Brain microvascular endothelial cell (primary cell): ENCODE measurements around the gene APP.

Source experiments
- DNase-seq: peaks from one replicate; pipeline ENCODE4 v3.0.0-alpha.2; 2020
- H3K27ac ChIP-seq: fragments of 250-450 bp; sonication (Bioruptor Pico); 2 replicates; pipeline ENCODE4 v1.5.1; 2020; ENCODE audit warnings: mild to moderate bottlenecking, moderate library complexity
- H3K27me3 ChIP-seq: fragments of 250-450 bp; sonication (Bioruptor Pico); replicated peaks from 2 replicates; pipeline ENCODE4 v1.5.1; 2020; ENCODE audit warnings: mild to moderate bottlenecking
- H3K36me3 ChIP-seq: fragments of 250-450 bp; sonication (Bioruptor Pico); replicated peaks from 2 replicates; pipeline ENCODE4 v1.5.1; 2020; ENCODE audit warnings: mild to moderate bottlenecking
- H3K4me3 ChIP-seq: 2 replicates; pipeline ENCODE4 v1.5.1; 2011; ENCODE audit warnings: low read depth, mild to moderate bottlenecking, control low read depth, low read length, moderate library complexity
- in situ Hi-C: cut with HindIII; loops from 2 replicates; pipeline ENCODE4 v1.10.0; 2017; ENCODE audit warnings: low sequenced_read_pairs, low pct_ligation_motif_present
- TF ChIP-seq, protein P1 (sequence below): IDR thresholded peaks from 2 replicates; pipeline ENCODE4 v1.5.1; 2011; ENCODE audit warnings: low read depth, mild to moderate bottlenecking, moderate library complexity, low read length, control low read depth, inconsistent platforms; ENCODE audit errors: missing control alignments

APP gene

GRCh38 chr21:25863031-25863430 is 307.5 kb downstream of the APP start:
- TF ChIP-seq, protein P1, sequence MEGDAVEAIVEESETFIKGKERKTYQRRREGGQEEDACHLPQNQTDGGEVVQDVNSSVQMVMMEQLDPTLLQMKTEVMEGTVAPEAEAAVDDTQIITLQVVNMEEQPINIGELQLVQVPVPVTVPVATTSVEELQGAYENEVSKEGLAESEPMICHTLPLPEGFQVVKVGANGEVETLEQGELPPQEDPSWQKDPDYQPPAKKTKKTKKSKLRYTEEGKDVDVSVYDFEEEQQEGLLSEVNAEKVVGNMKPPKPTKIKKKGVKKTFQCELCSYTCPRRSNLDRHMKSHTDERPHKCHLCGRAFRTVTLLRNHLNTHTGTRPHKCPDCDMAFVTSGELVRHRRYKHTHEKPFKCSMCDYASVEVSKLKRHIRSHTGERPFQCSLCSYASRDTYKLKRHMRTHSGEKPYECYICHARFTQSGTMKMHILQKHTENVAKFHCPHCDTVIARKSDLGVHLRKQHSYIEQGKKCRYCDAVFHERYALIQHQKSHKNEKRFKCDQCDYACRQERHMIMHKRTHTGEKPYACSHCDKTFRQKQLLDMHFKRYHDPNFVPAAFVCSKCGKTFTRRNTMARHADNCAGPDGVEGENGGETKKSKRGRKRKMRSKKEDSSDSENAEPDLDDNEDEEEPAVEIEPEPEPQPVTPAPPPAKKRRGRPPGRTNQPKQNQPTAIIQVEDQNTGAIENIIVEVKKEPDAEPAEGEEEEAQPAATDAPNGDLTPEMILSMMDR: no peak
- in situ Hi-C loops: no loop called here
- no peak overlapping the region for H3K27ac ChIP-seq
- DNase-seq: no peak
- no peaks in the 10 kb centered on the region for H3K36me3 ChIP-seq
- H3K27me3 ChIP-seq: no peaks in the 10 kb centered on the region
- no peak overlapping the region for H3K4me3 ChIP-seq

DNA sequence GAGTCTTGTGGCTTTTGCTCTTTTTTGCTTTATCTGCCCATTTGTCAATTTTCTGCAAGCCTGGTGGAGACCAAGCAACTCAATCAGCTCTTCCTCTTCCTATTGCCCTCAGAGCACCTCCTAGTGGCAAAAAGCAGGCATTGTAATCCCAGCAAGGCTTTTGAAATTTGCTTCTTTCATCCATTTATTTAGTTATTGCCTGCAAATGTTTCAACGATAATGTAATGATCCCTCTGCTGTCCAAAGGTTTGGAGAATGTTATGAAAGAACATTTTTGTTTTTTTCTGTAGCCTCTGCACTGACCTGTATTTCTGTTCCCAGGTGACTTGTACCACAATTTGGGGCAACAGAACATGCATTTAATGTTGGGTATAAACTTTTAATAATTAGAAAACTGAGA is 308.0 kb downstream of the APP start:
- H3K27ac ChIP-seq: no peak overlapping the region
- TF ChIP-seq, protein P1: peak; percentile 85
- in situ Hi-C loops: no loop called here
- no peaks in the 10 kb centered on the region for H3K27me3 ChIP-seq
- H3K4me3 ChIP-seq: no peak overlapping the region
- peak; percentile 15 for DNase-seq
- no peaks in the 10 kb centered on the region for H3K36me3 ChIP-seq

GRCh38 chr21:25862112-25862511 is 308.5 kb downstream of the APP start:
- H3K27ac ChIP-seq: no peak overlapping the region
- H3K36me3 ChIP-seq: no peaks in the 10 kb centered on the region
- TF ChIP-seq, protein P1: no peak
- no peak overlapping the region for H3K4me3 ChIP-seq
- in situ Hi-C loops: no loop called here
- no peaks in the 10 kb centered on the region for H3K27me3 ChIP-seq
- DNase-seq: no peak

GRCh38 chr21:25859235-25859929 is 311.2 kb downstream of the APP start:
- H3K27ac ChIP-seq: no peak overlapping the region
- TF ChIP-seq, protein P1: no peak
- no peak for DNase-seq
- in situ Hi-C loops: no loop called here
- no peak overlapping the region for H3K4me3 ChIP-seq
- H3K36me3 ChIP-seq: no peaks in the 10 kb centered on the region
- H3K27me3 ChIP-seq: no peaks in the 10 kb centered on the region

DNA sequence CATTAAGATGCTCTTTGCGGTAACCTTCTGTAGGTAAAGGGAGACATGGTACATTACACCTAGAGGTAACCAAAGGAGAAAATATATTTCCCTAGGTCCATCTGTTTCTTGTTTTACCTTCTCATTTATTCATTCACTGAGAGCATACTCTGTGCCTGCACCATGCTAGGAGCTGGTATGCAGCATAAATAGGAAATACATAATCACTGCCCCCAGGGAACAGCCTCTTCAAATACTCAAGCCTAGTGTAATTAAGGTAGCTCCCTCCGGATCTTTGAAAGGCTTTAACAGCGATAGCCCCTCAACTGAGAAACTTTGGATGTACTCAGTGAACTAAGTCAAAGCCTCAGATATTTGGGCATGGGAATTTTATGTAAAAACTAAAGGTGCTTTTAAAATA is 312.2 kb downstream of the APP start:
- in situ Hi-C loops: no loop called here
- TF ChIP-seq, protein P1: no peak
- DNase-seq: no peak
- H3K27ac ChIP-seq: no peak overlapping the region
- H3K4me3 ChIP-seq: no peak overlapping the region
- no peaks in the 10 kb centered on the region for H3K36me3 ChIP-seq
- H3K27me3 ChIP-seq: no peaks in the 10 kb centered on the region
